GM19240 (cell line): ENCODE results near the gene GON7.
"Not testable (repeated sequence)": the region's sequence is repeated elsewhere in the genome, so short reads cannot be mapped to it uniquely, and the experiment has no call there.

Experiments
- DNase-seq: peaks from one replicate; pipeline ENCODE4 v3.0.0; 2011; ENCODE audit warnings: low spot score; ENCODE audit not compliant: insufficient read length

GON7 gene

GRCh38 chr14:93159625-93160352 lies 47.1 kb downstream of the GON7 start:
- not testable (repeated sequence) for DNase-seq

DNA sequence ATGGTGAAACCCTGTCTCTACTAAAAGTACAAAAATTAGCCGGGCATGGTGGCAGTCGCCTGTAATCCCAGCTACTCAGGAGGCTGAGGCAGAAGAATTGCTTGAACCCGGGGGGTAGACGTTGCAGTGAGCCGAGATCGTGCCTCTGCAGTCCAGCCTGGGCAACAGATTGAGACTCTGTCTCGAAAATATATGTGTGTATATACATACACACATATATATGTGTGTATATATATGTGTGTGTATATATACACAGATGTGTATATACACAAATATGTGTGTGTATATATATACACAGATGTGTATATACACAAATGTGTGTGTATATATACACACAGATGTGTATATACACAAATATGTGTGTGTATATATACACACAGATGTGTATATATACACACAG lies 48.5 kb downstream of the GON7 start:
- not testable (repeated sequence) for DNase-seq

- no peak for DNase-seq
Observed at GRCh38 chr14:93156693-93157369, 50.0 kb downstream of the GON7 start.

DNA sequence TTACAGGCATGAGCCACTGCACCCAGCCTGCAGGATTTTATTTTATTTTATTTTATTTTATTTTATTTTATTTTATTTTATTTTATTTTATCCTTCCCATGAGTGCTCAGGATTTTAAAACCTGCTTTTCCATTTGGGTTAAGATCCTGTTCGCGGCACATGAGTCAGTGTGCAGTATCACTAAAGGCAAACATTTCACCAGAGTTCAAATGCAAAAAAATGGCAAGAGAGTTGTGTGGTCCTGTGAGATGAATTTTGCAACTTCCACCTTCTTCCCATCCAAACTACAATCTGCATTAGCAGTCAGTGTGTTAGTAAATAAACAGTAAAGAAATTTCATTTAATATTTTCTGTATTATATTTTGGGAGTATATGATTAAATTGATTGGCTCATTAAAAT lies 51.2 kb downstream of the GON7 start:
- DNase-seq = no peak

DNA sequence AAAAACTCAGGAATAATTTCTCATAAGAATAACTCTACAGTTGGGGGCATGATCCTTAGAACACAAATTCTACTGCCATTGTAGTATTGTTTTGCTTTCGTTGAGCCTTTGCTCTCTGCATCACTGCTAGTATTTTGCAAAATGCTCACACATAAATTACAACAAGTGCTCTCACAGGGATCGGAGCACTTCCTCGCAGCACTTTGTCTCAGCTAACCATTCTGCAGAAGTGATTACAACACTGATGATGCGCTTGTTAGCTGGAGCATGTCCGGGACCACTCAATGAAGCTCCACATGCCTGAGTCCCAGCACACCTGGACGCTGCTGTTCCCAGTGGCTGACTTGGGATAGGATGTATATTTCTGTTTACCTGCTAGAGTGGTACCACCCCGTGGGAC lies 53.7 kb downstream of the GON7 start:
- no peak for DNase-seq
